GM19240 (cell line): ENCODE data around the gene CGB7.
"Not testable (repeated sequence)": the region's sequence is repeated elsewhere in the genome, so short reads cannot be mapped to it uniquely, and the experiment has no call there.

Experiments
- DNase-seq: peaks from one replicate; pipeline ENCODE4 v3.0.0; 2011; ENCODE audit warnings: low spot score; ENCODE audit not compliant: insufficient read length

The CGB7 gene

GRCh38 chr19:49042177-49042576 is 15.4 kb downstream of the CGB7 start:
- DNase-seq, result no peak

GRCh38 chr19:49039736-49040135 is 17.8 kb downstream of the CGB7 start:
- not testable (repeated sequence) for DNase-seq

DNA sequence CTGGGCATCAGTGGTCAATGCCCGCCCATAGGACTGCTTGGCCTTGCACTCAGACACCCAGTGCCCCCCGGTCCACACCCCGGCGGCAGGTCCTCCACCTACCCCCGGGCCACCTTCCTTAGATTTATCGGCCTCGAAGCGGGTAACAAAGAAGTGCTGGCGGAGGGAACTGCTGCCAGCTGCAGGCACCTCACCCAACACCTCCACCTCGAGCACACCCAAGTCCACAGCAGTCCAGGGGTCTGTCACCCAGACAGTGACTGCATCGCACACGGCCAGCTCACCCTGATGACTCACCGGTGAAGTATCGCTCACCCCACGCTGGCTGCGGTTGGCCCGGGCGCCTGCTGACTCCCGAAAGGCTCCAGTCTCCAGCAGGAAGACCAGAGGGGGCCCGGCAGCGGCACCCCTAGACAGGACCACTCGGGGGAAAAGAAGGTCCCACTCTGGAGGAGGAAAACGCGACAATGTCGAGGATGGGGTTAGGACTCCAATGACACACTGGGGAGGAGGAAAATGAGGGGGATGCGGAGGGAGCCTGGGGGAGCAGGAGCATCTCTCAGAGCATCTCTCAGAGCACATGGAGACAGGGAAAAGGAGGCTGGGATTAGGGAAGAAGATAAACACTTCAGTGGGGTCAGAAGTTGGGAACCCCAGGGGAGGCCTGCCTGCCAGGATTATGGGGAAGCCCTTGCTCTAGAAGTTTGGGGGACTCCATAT is 18.8 kb downstream of the CGB7 start:
- DNase-seq, result not testable (repeated sequence)

GRCh38 chr19:49038111-49038510 is 19.4 kb downstream of the CGB7 start:
- DNase-seq, result not testable (repeated sequence)

- not testable (repeated sequence) for DNase-seq
Measured at GRCh38 chr19:49036815-49037214, 20.7 kb downstream of the CGB7 start, which contains the start of gene CGB1. CGB1 (minus strand) TSS chr19:49036895; CDS start chr19:49036711, 184 bp downstream.

DNA sequence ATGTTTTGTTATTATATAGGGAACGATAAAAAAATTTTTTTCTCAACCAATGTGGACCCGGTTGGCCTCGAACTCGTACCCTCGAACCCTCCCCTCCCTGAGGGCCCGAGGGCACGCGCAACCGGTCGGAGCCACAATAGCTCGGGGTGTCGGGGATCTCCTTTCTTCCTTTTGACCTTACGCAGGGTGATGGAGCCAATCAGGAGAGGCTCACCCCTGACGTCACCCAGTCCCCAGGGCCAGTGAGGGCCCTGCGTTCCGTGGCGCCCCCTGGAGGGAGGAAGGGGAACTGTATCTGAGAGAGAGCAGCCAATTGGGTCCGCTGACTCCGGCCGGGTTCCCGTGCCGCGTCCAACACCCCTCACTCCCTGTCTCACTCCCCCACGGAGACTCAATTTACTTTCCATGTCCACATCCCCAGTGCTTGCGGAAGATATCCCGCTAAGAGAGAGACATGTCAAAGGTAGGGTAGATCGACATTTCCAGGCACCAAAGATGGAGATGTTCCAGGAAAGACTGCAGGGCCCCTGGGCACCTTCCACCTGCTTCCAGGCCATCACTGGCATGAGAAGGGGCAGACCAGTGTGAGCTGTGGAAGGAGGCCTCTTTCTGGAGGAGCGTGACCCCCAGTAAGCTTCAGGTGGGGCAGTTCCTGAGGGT is 25.8 kb downstream of the CGB7 start, which contains the start of gene CGB2:
CGB2 (plus strand) TSS at position 249 of the 660 bp plus-strand sequence; CDS start at position 455, 206 bp downstream.
- DNase-seq, result not testable (repeated sequence)

DNA sequence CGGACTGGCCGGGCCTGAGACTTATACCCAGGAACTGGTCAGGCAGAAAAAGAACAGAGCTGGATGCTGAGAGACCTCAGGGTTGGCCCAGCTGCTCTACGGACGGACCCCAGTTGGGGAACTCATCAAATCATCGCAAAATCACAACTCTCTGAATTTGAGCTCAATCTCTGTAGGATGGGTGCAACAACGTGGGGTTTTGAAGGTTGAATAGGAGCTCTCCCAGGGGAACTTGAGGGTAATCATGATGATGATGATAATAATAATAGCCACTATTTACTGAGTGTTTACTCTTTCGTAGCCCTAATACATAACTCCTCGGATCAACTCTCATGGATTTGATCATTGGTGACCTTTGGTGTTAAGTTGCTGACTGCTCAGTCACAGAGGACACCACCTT is 27.2 kb downstream of the CGB7 start:
- DNase-seq, result not testable (repeated sequence)

- DNase-seq, result not testable (repeated sequence)
Measured at GRCh38 chr19:49029749-49030148, 27.8 kb downstream of the CGB7 start.

DNA sequence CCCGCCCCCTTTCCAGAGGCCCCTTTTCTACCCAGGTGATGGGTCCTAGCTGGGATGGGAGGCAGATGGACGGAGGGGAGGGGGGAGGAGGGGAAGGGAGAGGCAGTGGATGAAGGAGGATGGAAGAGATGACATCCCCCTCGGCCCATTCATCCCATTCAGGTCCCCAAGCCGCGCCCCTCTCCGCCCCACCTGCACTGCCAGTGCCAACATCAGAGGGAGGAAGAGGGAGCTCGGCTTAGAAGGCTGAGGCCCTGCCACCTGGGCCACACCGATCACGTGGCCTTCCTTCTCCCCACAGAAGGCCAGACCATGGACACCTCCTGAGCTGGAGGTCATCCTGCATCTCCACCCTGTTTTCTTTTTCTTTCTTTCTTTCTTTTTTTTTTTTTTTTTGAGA is 28.9 kb downstream of the CGB7 start:
- DNase-seq, result not testable (repeated sequence)

GRCh38 chr19:49025599-49025998 is 31.9 kb downstream of the CGB7 start:
- DNase-seq, result not testable (repeated sequence)

DNA sequence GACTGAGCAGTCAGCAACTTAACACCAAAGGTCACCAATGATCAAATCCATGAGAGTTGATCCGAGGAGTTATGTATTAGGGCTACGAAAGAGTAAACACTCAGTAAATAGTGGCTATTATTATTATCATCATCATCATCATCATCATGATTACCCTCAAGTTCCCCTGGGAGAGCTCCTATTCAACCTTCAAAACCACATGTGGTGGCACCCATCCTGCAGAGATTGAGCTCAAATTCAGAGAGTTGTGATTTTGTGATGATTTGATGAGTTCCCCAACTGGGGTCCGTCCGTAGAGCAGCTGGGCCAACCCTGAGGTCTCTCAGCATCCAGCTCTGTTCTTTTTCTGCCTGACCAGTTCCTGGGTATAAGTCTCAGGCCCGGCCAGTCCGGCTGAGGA is 32.5 kb downstream of the CGB7 start:
- not testable (repeated sequence) for DNase-seq

DNA sequence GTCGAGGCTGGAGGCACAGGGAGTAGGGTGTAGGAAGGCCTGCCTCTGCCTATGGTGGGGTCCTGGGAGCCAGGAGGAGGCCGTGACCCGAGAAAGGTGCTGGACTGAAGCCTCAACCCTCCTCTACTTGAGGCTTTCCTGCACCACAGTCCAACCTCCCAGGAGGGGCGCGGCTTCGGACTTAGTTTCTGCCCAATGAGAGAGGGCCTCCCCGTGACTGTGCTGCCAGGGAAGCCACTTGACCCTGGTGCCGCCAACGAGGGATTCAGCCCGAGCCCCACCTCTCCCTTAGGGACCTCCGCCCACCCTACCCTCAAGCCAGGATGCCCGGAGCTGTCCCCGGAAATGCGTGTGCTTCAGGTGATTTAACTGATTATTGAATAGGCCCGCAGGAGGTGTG is 33.3 kb downstream of the CGB7 start, which contains the start of gene CGB3:
CGB3 (minus strand) TSS at position 101 of the 400 bp plus-strand sequence. CDS start 362 bp downstream, outside the sequence.
- DNase-seq, result not testable (repeated sequence)

DNA sequence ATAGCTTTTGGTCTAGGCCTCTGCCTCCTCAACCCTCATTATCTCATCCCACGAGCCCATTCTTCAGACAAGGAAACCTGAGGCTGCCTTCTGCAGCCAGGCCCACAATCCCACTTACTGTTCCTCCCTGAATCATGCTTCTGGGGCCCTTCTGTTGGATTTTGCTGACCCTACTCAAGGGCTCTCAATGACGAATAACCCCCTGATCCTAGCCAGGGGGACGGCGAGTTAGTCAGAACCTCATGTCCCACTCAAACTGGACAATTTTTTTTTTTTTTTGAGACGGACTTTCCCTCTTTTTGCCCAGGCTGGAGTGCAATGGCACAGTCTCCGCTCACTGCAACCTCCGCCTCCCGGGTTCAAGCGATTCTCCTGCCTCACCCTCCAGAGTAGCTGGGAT is 35.4 kb downstream of the CGB7 start:
- DNase-seq, result no peak

GRCh38 chr19:49020931-49021895 is 36.3 kb downstream of the CGB7 start:
- no peak for DNase-seq

- no peak for DNase-seq
Measured at GRCh38 chr19:49020342-49020741, 37.2 kb downstream of the CGB7 start.

DNA sequence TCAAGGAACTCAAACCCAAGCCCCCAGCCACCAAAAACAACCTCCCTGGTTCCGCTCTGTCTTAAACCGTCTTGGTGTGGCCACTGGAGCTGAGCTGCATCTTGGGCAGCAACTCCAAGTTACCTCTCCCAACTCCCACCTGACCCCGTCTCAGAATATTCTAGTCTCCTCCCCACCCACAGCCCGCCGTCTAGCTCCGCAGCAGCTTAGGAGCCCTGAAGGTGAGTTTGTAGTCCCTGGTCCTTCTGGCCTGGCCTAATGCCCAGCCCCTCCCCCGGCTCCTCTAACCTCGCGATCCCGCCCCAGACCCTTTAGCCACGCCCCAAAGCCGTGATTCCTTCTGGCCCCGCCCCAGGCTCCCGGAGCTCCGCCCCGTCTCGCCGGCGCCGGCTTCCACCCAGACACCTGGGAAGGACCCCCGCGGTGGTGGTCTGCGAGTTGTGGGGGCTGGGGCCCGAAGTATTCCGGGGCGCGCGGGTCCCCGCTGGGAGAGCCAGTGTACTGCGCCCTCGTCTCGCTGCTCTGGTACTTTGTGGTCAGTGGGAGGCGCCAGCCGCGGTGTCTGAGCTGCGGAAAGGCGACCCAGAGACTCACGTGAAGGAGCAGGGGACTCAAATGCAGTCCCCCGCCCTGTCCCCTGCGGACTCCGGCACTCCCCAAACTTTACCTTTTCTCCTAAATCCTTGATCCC is 38.2 kb downstream of the CGB7 start:
- DNase-seq, result peak; percentile 38

GRCh38 chr19:49018388-49019241 is 38.9 kb downstream of the CGB7 start:
- DNase-seq, result not testable (repeated sequence)

DNA sequence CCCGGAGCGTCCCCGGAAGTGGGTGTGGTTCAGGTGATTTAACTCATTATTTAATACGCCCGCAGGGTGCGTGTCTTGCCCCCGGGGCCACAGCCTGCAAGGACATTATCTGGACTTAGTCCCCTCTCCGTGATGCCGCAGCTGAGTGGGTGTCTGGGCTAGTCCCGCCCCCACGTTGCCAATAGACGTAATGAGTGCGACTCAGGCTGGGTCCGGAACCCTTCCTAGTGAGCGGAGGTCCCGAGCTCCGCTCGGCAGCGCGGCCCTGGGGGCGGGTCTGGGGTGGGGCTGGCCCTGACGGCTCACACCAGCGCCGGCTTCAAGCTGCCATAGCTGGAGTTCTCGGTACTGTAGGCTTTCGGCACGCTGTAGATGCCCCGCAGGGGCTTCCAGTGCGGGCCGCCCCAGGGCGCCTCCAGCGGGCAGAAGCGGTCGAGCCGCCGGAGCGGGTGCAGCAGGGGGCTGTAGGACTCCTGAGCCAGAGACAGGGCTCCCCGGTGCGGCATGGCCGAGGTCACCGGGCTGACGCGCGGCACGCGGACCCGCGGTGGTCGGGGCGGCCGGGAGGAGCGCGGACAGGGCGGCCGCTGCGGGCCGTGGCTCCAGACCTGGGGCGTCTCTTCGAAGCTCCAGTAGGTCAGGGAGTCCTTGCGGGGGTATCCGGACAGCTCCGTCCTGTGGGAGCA is 39.7 kb downstream of the CGB7 start:
- peak; percentile 76 for DNase-seq

DNA sequence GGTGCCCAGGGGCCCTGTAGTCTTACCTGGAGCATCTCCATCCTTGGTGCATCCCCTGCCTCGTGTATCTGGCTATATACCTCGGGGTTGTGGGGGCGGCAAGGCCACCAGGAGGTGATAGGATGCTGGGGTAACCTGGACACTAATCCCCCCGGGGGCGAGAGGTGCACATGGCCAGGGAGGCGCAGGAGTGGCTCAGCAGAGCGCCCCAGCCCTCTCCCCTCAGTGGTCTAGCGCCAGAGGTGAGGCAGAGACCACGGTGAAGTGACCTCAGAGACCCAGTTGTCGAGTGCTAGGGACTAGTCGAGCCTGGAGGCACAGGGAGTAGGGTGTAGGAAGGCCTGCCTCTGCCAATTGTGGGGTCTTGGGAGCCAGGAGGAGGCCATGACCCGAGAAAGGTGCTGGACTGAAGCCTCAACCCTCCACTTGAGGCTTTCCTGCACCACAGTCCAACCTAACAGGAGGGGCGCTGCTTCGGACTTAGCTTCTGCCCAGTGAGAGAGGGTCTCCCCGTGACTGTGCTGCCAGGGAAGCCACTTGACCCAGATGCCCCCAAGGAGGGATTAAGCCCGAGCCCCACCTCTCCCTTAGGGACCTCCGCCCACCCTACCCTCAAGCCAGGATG is 40.4 kb downstream of the CGB7 start, which contains the start of gene LHB:
LHB (minus strand) TSS at position 51 of the 625 bp plus-strand sequence; CDS start at position 41, 10 bp downstream.
- DNase-seq, result no peak
